Caco-2 (cell line): Measurements from ENCODE around the gene STOX1. TPM values are rescaled to one million over a fixed set of nuclear protein-coding genes. Genes with fewer than 3 reads are reported as not detected.
"Not testable (repeated sequence)": the region's sequence is repeated elsewhere in the genome, so short reads cannot be mapped to it uniquely, and the experiment has no call there.

Experiments used
- BruUV-seq: library from RNA; stranded (reverse); fragments of 400-500 nt; replicated peaks from 2 replicates; lab custom pipeline; 2021; lab: Mats Ljungman, UMichigan
- CTCF ChIA-PET: fragments of 300-600 bp; sonication (Branson Sonifier 250); formaldehyde crosslinking; loops from one replicate; lab custom pipeline; 2022; ENCODE audit warnings: antibody characterized with exemption; lab: Charles Lee
- POLR2A ChIA-PET: fragments of 300-600 bp; sonication (Branson Sonifier 250); formaldehyde crosslinking; loops from one replicate; lab custom pipeline; 2022; ENCODE audit warnings: antibody characterized with exemption; lab: Charles Lee
- DNase-seq, 2 experiments: peaks; one replicate each; pipeline versions ENCODE4 v3.0.0 to v3.0.0-alpha.2; 2020 to 2022
- H3K27me3 ChIP-seq: replicated peaks from 2 replicates; pipeline ENCODE4 v1.6.0; 2011; ENCODE audit warnings: low read length; ENCODE audit not compliant: control insufficient read depth, insufficient read depth
- H3K36me3 ChIP-seq: 2 replicates; pipeline ENCODE4 v1.5.1; 2011; ENCODE audit warnings: low read length; ENCODE audit not compliant: control insufficient read depth, insufficient read depth
- H3K4me1 ChIP-seq: fragments of 250-450 bp; sonication (Bioruptor Pico); 2 replicates; pipeline ENCODE4 v1.5.1; 2020; ENCODE audit warnings: mild to moderate bottlenecking
- H3K4me3 ChIP-seq: 2 replicates; pipeline ENCODE4 v1.5.1; 2011; ENCODE audit warnings: low read depth, mild to moderate bottlenecking, control low read depth, low read length
- H3K9me3 ChIP-seq: fragments of 250-450 bp; sonication (Bioruptor Pico); 2 replicates; pipeline ENCODE4 v1.5.1; 2020; ENCODE audit warnings: mild to moderate bottlenecking, moderate library complexity
- H3K27ac Mint-ChIP-seq: one replicate; pipeline ENCODE4 v1.8.0; 2022; ENCODE audit warnings: mixed read lengths; ENCODE audit not compliant: unreplicated experiment
- H3K27me3 Mint-ChIP-seq: one replicate; pipeline ENCODE4 v1.8.0; 2022; ENCODE audit warnings: mixed read lengths; ENCODE audit not compliant: insufficient read depth, unreplicated experiment
- H3K36me3 Mint-ChIP-seq: one replicate; pipeline ENCODE4 v1.8.0; 2022; ENCODE audit warnings: mild to moderate bottlenecking, mixed read lengths; ENCODE audit not compliant: insufficient read depth, unreplicated experiment
- H3K4me1 Mint-ChIP-seq: one replicate; pipeline ENCODE4 v1.8.0; 2022; ENCODE audit warnings: low read depth, mixed read lengths; ENCODE audit not compliant: unreplicated experiment
- H3K4me3 Mint-ChIP-seq: one replicate; pipeline ENCODE4 v1.8.0; 2022; ENCODE audit warnings: mild to moderate bottlenecking, moderate library complexity, mixed read lengths; ENCODE audit not compliant: unreplicated experiment
- H3K9me3 Mint-ChIP-seq: one replicate; pipeline ENCODE4 v1.8.0; 2022; ENCODE audit warnings: mixed read lengths; ENCODE audit not compliant: unreplicated experiment
- CTCF ChIP-seq, 2 experiments: fragments of 200-600 bp in 1 of 2; IDR thresholded peaks; 1 replicate in 1 of 2; 2 replicates in 1 of 2; pipeline versions ENCODE4 v1.5.1 to v1.8.0; 2011 to 2022; ENCODE audit warnings: antibody characterized with exemption in 1 of 2, control low read depth in 1 of 2, inconsistent platforms in 1 of 2, low read depth in 1 of 2, low read length in 1 of 2, mild to moderate bottlenecking in 1 of 2, moderate library complexity in 1 of 2; ENCODE audit not compliant: insufficient read depth in 1 of 2, severe bottlenecking in 1 of 2, unreplicated experiment in 1 of 2
- intact Hi-C: fragments of 100-400 bp; cut with micrococcal nuclease; formaldehyde crosslinking; loops from one replicate; pipeline ENCODE4 v1.10.0; 2022; ENCODE audit not compliant: unreplicated experiment
- total RNA-seq: library from RNA; stranded (reverse); gene quantifications from 2 replicates; pipeline ENCODE4 v1.2.3, GENCODE V29; 2022

Gene STOX1
- total RNA-seq, 1 experiment from 2014 or later = 8.5 TPM

- intact Hi-C loops = no loop called here
- H3K36me3 ChIP-seq = no peaks in the 10 kb centered on the region
- Mint-ChIP-seq H3K27ac (no peak overlapping the region), H3K9me3 (no peaks in the 10 kb centered on the region), H3K27me3 (no peaks in the 10 kb centered on the region), H3K4me3 (no peak overlapping the region), H3K4me1 (no peaks in the 10 kb centered on the region), H3K36me3 (no peaks in the 10 kb centered on the region)
- no peak for DNase-seq
- no peaks in the 10 kb centered on the region for H3K9me3 ChIP-seq
- ChIA-PET CTCF (no interaction called here), POLR2A (interaction anchor here (1.3 kb wide), 1 partner anchor 10 kb away, joined by 3 read pairs; the partner anchor contains the start of gene STOX1)
- no peak overlapping the region for H3K4me3 ChIP-seq
- H3K27me3 ChIP-seq = no peaks in the 10 kb centered on the region
- no peaks in the 10 kb centered on the region for H3K4me1 ChIP-seq
- TF ChIP-seq CTCF (IDR thresholded peaks at IDR 0.05; ENCODE audit: insufficient read depth in 1 of 2, low read depth in 1 of 2, low read length in 1 of 2, severe bottlenecking in 1 of 2, unreplicated experiment in 1 of 2) = no peak
- BruUV-seq = no TSS peak
These were observed 10.4 kb upstream of the STOX1 start for GRCh38 chr10:68816796-68817412.

DNA sequence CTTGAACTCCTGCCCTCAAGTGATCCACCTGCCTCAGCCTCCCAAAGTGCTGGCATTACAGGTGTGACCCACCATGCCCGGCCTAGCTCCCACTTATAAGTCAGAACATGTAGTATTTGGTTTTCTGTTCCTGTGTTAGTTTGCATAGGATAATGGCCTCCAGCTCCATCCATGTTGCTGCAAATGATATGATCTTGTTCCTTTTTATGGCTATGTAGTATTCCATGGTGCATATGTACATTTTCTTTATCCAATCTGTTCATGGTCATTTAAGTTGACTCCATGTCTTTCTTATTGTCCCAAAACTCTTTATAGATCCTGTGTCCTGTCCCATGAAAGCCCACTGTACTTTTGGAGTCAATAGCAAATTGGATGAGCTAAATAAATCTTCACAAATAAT, 7.0 kb upstream of the STOX1 start:
- H3K4me3 ChIP-seq, H3K4me3 Mint-ChIP-seq, H3K4me1 ChIP-seq, POLR2A ChIA-PET, H3K9me3 Mint-ChIP-seq, H3K9me3 ChIP-seq, H3K27me3 Mint-ChIP-seq, H3K27ac Mint-ChIP-seq, CTCF ChIA-PET, H3K36me3 ChIP-seq, BruUV-seq, DNase-seq, H3K36me3 Mint-ChIP-seq, H3K27me3 ChIP-seq, H3K4me1 Mint-ChIP-seq, intact Hi-C loops: not testable (repeated sequence)

DNA sequence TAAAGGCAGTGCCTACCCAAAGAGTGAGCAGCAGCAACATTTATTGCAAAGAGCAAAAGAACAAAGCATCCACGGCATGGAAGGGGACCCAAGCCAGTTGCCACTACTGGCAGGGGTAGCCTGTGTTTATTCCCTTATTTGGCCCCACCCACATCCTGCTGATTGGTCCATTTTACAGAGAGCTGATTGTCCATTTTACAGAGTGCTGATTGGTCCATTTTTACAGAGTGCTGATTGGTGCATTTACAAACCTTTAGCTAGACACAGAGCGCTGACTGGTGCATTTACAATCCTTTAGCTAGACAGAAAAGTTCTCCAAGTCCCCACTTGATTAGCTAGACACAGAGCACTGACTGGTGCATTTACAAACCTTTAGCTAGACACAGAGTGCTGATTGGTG, 4.7 kb upstream of the STOX1 start:
- H3K9me3 ChIP-seq, H3K4me1 ChIP-seq, H3K36me3 Mint-ChIP-seq, H3K9me3 Mint-ChIP-seq, H3K27me3 ChIP-seq, H3K36me3 ChIP-seq, H3K4me3 Mint-ChIP-seq, POLR2A ChIA-PET, H3K27me3 Mint-ChIP-seq, H3K4me3 ChIP-seq, H3K4me1 Mint-ChIP-seq, H3K27ac Mint-ChIP-seq, intact Hi-C loops, BruUV-seq: not testable (repeated sequence)
- CTCF ChIA-PET = interaction anchor here (1.0 kb wide), 1 partner anchor 78 kb away, joined by 3 read pairs; the partner anchor contains the start of gene DDX50
- DNase-seq = peak; percentile 32 to 54

DNA sequence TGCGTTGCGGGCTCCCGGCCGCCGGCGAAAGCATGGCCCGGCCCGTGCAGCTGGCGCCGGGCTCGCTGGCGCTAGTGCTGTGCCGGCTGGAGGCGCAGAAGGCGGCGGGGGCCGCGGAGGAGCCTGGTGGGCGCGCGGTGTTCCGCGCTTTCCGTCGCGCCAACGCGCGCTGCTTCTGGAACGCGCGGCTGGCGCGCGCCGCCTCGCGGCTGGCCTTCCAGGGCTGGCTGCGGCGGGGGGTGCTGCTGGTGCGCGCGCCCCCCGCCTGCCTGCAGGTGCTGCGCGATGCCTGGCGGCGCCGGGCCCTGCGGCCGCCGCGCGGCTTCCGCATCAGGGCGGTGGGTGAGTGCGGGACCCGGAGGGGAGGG, 245 bp downstream of the STOX1 start:
- H3K36me3 Mint-ChIP-seq, H3K27me3 Mint-ChIP-seq, H3K9me3 Mint-ChIP-seq, DNase-seq, H3K27me3 ChIP-seq, BruUV-seq, H3K9me3 ChIP-seq, H3K27ac Mint-ChIP-seq, H3K36me3 ChIP-seq: not testable (repeated sequence)
- ChIA-PET CTCF (interaction anchor here (0.6 to 2.3 kb wide), 14 partner anchors 8 to 1628 kb away, joined by 3 to 16 read pairs (median 6); partner anchors contain the start of genes DDX50 and HNRNPH3), POLR2A (interaction anchor here (0.6 to 3.2 kb wide), 23 partner anchors 8 to 1307 kb away, joined by 3 to 45 read pairs (median 6); partner anchors contain the start of genes CCAR1, DDX50 and RUFY2)
- Mint-ChIP-seq H3K4me3 (peak overlapping the region; percentile 90), H3K4me1 (peaks cover 15% of the 10 kb centered on the region)
- intact Hi-C loops = loop anchor here (1.0 kb wide), 1 partner anchor 70 kb away; no protein-coding TSS in a partner anchor
- Histone ChIP-seq H3K4me3 (peak overlapping the region; percentile 77), H3K4me1 (0 out of 2 replicates have a peak, but pooled peaks cover 11% of the 10 kb centered on the region)

GRCh38 chr10:68828083-68828601, 811 bp downstream of the STOX1 start:
- DNase-seq = peak; percentile 52 to 64
- peaks cover 15% of the 10 kb centered on the region for H3K4me1 Mint-ChIP-seq
- not testable (repeated sequence) for H3K36me3 ChIP-seq, H3K27me3 ChIP-seq, BruUV-seq, H3K9me3 ChIP-seq, H3K36me3 Mint-ChIP-seq, H3K27me3 Mint-ChIP-seq, H3K27ac Mint-ChIP-seq, H3K9me3 Mint-ChIP-seq
- ChIA-PET CTCF (interaction anchor here (2.0 to 2.3 kb wide), 2 partner anchors 51 to 72 kb away, joined by 10 to 16 read pairs; partner anchors contain the start of gene DDX50), POLR2A (interaction anchor here (0.5 to 3.2 kb wide), 7 partner anchors 22 to 421 kb away, joined by 3 to 45 read pairs (median 4); partner anchors contain the start of genes CCAR1, DDX50 and RUFY2)
- 0 out of 2 replicates have a peak, but pooled peaks cover 11% of the 10 kb centered on the region for H3K4me1 ChIP-seq
- intact Hi-C loops = loop anchor here (1.0 kb wide), 1 partner anchor 48 kb away; no protein-coding TSS in a partner anchor
- H3K4me3 ChIP-seq = peak overlapping the region; percentile 45
- peak overlapping the region; percentile 72 for H3K4me3 Mint-ChIP-seq
